Measurements from ENCODE around the gene PHLPP2. TPM values are rescaled to one million over a fixed set of nuclear protein-coding genes. Genes with fewer than 3 reads are reported as not detected.

PHLPP2 gene
- total RNA-seq, 4 donors from 2014 or later: 7.4 to 21.5 (median 17.4) TPM

DNA sequence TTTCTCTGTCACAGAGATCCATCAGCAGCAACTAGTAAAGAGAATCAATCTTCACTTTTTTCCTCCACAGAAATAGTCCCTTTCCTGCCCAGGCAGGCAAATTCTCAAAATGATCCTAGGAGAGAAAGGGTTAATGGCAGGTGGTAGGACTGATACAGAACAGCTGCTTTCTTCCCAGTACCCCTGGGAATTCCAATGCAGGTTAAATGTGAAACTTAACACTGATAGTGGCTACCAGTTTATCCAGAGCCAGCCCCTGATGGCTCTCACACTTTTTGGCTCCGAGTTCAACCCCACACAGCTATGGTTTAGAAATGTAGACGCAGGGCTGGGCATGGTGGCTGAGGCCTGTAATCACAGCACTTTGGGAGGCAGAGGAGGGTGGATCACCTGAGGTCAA lies 76.3 kb downstream of the PHLPP2 start:
- TF ChIP-seq CTCF (IDR thresholded peaks at IDR 0.05): no peak
- no peak for DNase-seq (ENCODE audit: low spot score)
- ATAC-seq (ENCODE audit: low FRiP score): no peak

- TF ChIP-seq CTCF (IDR thresholded peaks at IDR 0.05): no peak
- ATAC-seq (ENCODE audit: low FRiP score) (no peak), DNase-seq (ENCODE audit: low spot score) (no peak)
These were observed 77.1 kb downstream of the PHLPP2 start for GRCh38 chr16:71647391-71647790.

DNA sequence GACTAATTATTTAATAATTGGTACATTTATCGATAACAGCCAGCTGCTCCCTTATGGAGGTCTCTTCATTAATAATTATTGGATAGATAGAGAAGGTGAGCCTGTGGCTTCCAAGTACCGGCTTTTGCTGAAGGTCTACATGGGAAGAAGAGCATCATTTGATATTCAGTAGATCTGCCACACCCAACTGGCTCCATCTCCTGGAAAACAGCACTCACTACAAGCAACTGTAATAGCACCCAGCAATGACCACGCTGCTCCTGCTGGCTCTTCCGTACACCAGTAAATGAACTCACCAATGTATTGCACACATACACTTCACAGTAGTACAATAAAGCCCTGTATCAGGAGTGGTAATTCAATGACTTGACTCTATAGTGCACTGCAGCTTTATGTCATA lies 79.1 kb downstream of the PHLPP2 start:
- DNase-seq (ENCODE audit: low spot score) (no peak), ATAC-seq (ENCODE audit: low FRiP score) (no peak)
- TF ChIP-seq CTCF (IDR thresholded peaks at IDR 0.05): no peak

GRCh38 chr16:71637398-71637797 lies 87.1 kb downstream of the PHLPP2 start:
- no peak for TF ChIP-seq CTCF (IDR thresholded peaks at IDR 0.05)
- ATAC-seq (ENCODE audit: low FRiP score): no peak
- DNase-seq (ENCODE audit: low spot score): no peak

GRCh38 chr16:71635632-71636031 lies 88.9 kb downstream of the PHLPP2 start:
- no peak for DNase-seq (ENCODE audit: low spot score)
- TF ChIP-seq CTCF (IDR thresholded peaks at IDR 0.05): no peak
- ATAC-seq (ENCODE audit: low FRiP score): no peak

DNA sequence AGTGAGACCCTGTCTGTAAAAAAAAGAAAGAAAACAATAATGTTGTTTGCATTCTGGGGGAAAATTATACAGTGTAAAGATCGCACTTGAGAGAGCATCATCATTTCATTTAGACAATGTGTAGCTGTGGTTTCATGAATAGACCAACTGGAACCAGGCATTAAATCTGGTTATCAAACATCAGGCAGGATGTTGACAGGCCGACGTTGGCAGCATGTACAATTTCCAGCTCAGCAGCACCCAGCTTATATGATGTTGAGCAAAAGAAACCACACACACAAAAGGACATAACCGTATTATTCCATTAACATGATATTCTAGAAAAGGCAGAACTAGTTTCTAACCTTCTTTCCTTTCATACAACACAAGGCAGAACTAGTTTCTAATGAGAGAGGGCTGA lies 92.7 kb downstream of the PHLPP2 start:
- ATAC-seq (ENCODE audit: low FRiP score) (no peak), DNase-seq (ENCODE audit: low spot score) (no peak)
- TF ChIP-seq CTCF (IDR thresholded peaks at IDR 0.05): no peak

GRCh38 chr16:71630808-71631207 lies 93.7 kb downstream of the PHLPP2 start:
- no peak for DNase-seq (ENCODE audit: low spot score)
- ATAC-seq (ENCODE audit: low FRiP score): no peak
- TF ChIP-seq CTCF (IDR thresholded peaks at IDR 0.05): no peak
